HCT116 (cell line): ENCODE results near the gene OBSCN. TPM values are rescaled to one million over a fixed set of nuclear protein-coding genes. Genes with fewer than 3 reads are reported as not detected.

Experiments used
- ATAC-seq: fragments of 200-7000 bp; cut with Tn5 transposase; 2 replicates; pipeline ENCODE4 v1.9.1; 2020; ENCODE audit warnings: mild to moderate bottlenecking, moderate library complexity
- BruUV-seq: library from RNA; stranded (reverse); fragments of 400-500 nt; replicated peaks from 2 replicates; lab custom pipeline; 2021; lab: Mats Ljungman, UMichigan
- CTCF ChIA-PET: fragments of 300-600 bp; sonication (Branson Sonifier 250); formaldehyde crosslinking; loops from one replicate; lab custom pipeline; 2021; ENCODE audit warnings: antibody characterized with exemption; lab: Charles Lee
- POLR2A ChIA-PET: fragments of 300-600, 350-600 bp; sonication (Branson Sonifier 250); formaldehyde crosslinking; loops from one replicate; lab custom pipeline; 2021; ENCODE audit warnings: antibody characterized with exemption; lab: Charles Lee
- RAD21 ChIA-PET, 2 experiments: fragments of 300-600 bp; sonication (Branson Sonifier 250); formaldehyde crosslinking; loops; one replicate each; lab custom pipeline; 2023; ENCODE audit warnings: low total read pairs in 2 of 2; ENCODE audit not compliant: uncharacterized antibody in 2 of 2, unreplicated experiment in 2 of 2, low non-redundant PET in 1 of 2; lab: Charles Lee
- DNase-seq: peaks from one replicate; pipeline ENCODE4 v3.0.0-alpha.2; 2010; ENCODE audit warnings: low read depth, low spot score
- H2AFZ ChIP-seq: fragments of 200-600 bp; shearing (Covaris generic), sonication (generic); 2 replicates; pipeline ENCODE4 v1.6.1; 2017; ENCODE audit warnings: low read depth, mixed run types, mixed read lengths, antibody characterized with exemption, low read length; ENCODE audit not compliant: poor library complexity, severe bottlenecking
- H3K27ac ChIP-seq: 2 replicates; pipeline ENCODE4 v1.5.1; 2012; ENCODE audit warnings: low read depth, low read length
- H3K27me3 ChIP-seq: fragments of 200-600 bp; sonication (generic); 2 replicates; pipeline ENCODE4 v1.6.1; 2016; ENCODE audit warnings: mixed run types, low read length, mixed read lengths; ENCODE audit not compliant: insufficient read depth
- H3K36me3 ChIP-seq, 2 experiments: fragments of 200-500 bp in 1 of 2; fragments of 200-600 bp in 1 of 2; sonication (Bioruptor generic) in 1 of 2; sonication (generic) in 1 of 2; 2 replicates each; pipeline versions ENCODE4 v1.5.1 to v1.6.1; 2014 to 2016; ENCODE audit warnings: low read length in 2 of 2, inconsistent platforms in 1 of 2, mixed read lengths in 1 of 2, mixed run types in 1 of 2; ENCODE audit not compliant: insufficient read depth in 2 of 2, control insufficient read depth in 1 of 2
- H3K4me1 ChIP-seq, 2 experiments: fragments of 200-600 bp in 1 of 2; sonication (generic) in 1 of 2; 2 replicates each; pipeline versions ENCODE4 v1.5.1 to v1.6.1; 2012 to 2017; ENCODE audit warnings: low read length in 2 of 2, inconsistent platforms in 1 of 2, mild to moderate bottlenecking in 1 of 2, mixed read lengths in 1 of 2, mixed run types in 1 of 2, moderate library complexity in 1 of 2; ENCODE audit not compliant: insufficient read depth in 2 of 2, control insufficient read depth in 1 of 2
- H3K4me2 ChIP-seq: fragments of 200-600 bp; sonication (generic); 2 replicates; pipeline ENCODE4 v1.6.1; 2017; ENCODE audit warnings: mixed run types, low read length, mixed read lengths
- H3K4me3 ChIP-seq, 2 experiments: fragments of 200-600 bp in 1 of 2; sonication (generic) in 1 of 2; replicated peaks in 1 of 2; 2 replicates each; pipeline ENCODE4 v1.5.1; 2011 to 2016; ENCODE audit warnings: low read length in 2 of 2, control low read depth in 1 of 2, low read depth in 1 of 2, mild to moderate bottlenecking in 1 of 2, mixed read lengths in 1 of 2, mixed run types in 1 of 2
- H3K79me2 ChIP-seq: fragments of 200-600 bp; sonication (generic); 2 replicates; pipeline ENCODE4 v1.6.1; 2017; ENCODE audit warnings: mild to moderate bottlenecking, mixed run types, low read length, moderate library complexity, mixed read lengths; ENCODE audit not compliant: insufficient read depth
- H3K9ac ChIP-seq: fragments of 200-600 bp; sonication (generic); 2 replicates; pipeline ENCODE4 v1.6.1; 2016; ENCODE audit warnings: low read length, mixed read lengths
- H3K9me2 ChIP-seq: fragments of 200-600 bp; sonication (generic), shearing (Covaris generic); 2 replicates; pipeline ENCODE4 v1.6.1; 2017; ENCODE audit warnings: mixed run types, mild to moderate bottlenecking, moderate library complexity; ENCODE audit not compliant: insufficient read depth
- H3K9me3 ChIP-seq, 2 experiments: fragments of 200-500 bp in 1 of 2; fragments of 200-600 bp in 1 of 2; sonication (Bioruptor generic) in 1 of 2; sonication (generic) in 1 of 2; 2 replicates each; pipeline ENCODE4 v1.6.1; 2014 to 2017; ENCODE audit warnings: low read length in 2 of 2, mixed read lengths in 2 of 2, inconsistent platforms in 1 of 2, low read depth in 1 of 2, mild to moderate bottlenecking in 1 of 2, mixed run types in 1 of 2, moderate library complexity in 1 of 2; ENCODE audit not compliant: control insufficient read depth in 1 of 2, insufficient read depth in 1 of 2
- H4K20me1 ChIP-seq: fragments of 200-600 bp; sonication (generic), shearing (Covaris generic); 2 replicates; pipeline ENCODE4 v1.6.1; 2017; ENCODE audit warnings: mixed run types, mild to moderate bottlenecking, moderate library complexity; ENCODE audit not compliant: insufficient read depth
- CBX3 ChIP-seq: IDR thresholded peaks from 2 replicates; pipeline ENCODE4 v1.6.1; 2012; ENCODE audit warnings: low read depth
- CEBPB ChIP-seq: IDR thresholded peaks from 2 replicates; pipeline ENCODE4 v1.6.1; 2012; ENCODE audit warnings: low read depth
- EGR1 ChIP-seq: IDR thresholded peaks from 2 replicates; pipeline ENCODE4 v1.6.1; 2012; ENCODE audit warnings: low read depth
- EZH2phosphoT487 ChIP-seq: fragments of 200-600 bp; IDR thresholded peaks from 2 replicates; pipeline ENCODE4 v1.6.1; 2018; ENCODE audit warnings: antibody characterized with exemption, borderline replicate concordance
- FOSL1 ChIP-seq: IDR thresholded peaks from 2 replicates; pipeline ENCODE4 v1.6.1; 2012; ENCODE audit warnings: low read depth
- JUND ChIP-seq: IDR thresholded peaks from 2 replicates; pipeline ENCODE4 v1.6.1; 2012
- POLR2AphosphoS5 ChIP-seq: IDR thresholded peaks from 2 replicates; pipeline ENCODE4 v1.6.1; 2011; ENCODE audit warnings: mild to moderate bottlenecking, low read depth, low read length, moderate library complexity
- RAD21 ChIP-seq: IDR thresholded peaks from 2 replicates; pipeline ENCODE4 v1.6.1; 2012; ENCODE audit warnings: low read depth, mild to moderate bottlenecking
- SRF ChIP-seq: IDR thresholded peaks from 2 replicates; pipeline ENCODE4 v1.6.1; 2012; ENCODE audit warnings: low read depth
- TCF7L2 ChIP-seq: IDR thresholded peaks from 2 replicates; pipeline ENCODE4 v1.7.0; 2011; ENCODE audit warnings: borderline replicate concordance, inconsistent platforms; ENCODE audit not compliant: insufficient read depth, insufficient read length; ENCODE audit errors: extremely low read depth
- ZBTB33 ChIP-seq: IDR thresholded peaks from 2 replicates; pipeline ENCODE4 v1.6.1; 2011; ENCODE audit warnings: mild to moderate bottlenecking, low read length, moderate library complexity; ENCODE audit not compliant: insufficient replicate concordance; ENCODE audit errors: extremely low read depth
- ZFX ChIP-seq: fragments of 450-650 bp; IDR thresholded peaks from 2 replicates; pipeline ENCODE4 v1.6.1; 2017
- intact Hi-C: fragments of 100-400 bp; cut with micrococcal nuclease; formaldehyde crosslinking; loops from 2 replicates; pipeline ENCODE4 v1.10.0; 2022
- total RNA-seq: library from RNA; stranded (reverse); gene quantifications from one replicate; pipeline ENCODE4 v1.2.1, GENCODE V29; 2021; ENCODE audit not compliant: unreplicated experiment
- TF ChIP-seq, protein P1 (sequence below): IDR thresholded peaks from 2 replicates; pipeline ENCODE4 v1.6.1; 2012; ENCODE audit warnings: low read depth

Gene OBSCN
- total RNA-seq, 1 experiment from 2014 or later: 16.6 TPM

GRCh38 chr1:228405200-228405978, 197.5 kb downstream of the OBSCN start (continued):
- TF ChIP-seq, protein P1, sequence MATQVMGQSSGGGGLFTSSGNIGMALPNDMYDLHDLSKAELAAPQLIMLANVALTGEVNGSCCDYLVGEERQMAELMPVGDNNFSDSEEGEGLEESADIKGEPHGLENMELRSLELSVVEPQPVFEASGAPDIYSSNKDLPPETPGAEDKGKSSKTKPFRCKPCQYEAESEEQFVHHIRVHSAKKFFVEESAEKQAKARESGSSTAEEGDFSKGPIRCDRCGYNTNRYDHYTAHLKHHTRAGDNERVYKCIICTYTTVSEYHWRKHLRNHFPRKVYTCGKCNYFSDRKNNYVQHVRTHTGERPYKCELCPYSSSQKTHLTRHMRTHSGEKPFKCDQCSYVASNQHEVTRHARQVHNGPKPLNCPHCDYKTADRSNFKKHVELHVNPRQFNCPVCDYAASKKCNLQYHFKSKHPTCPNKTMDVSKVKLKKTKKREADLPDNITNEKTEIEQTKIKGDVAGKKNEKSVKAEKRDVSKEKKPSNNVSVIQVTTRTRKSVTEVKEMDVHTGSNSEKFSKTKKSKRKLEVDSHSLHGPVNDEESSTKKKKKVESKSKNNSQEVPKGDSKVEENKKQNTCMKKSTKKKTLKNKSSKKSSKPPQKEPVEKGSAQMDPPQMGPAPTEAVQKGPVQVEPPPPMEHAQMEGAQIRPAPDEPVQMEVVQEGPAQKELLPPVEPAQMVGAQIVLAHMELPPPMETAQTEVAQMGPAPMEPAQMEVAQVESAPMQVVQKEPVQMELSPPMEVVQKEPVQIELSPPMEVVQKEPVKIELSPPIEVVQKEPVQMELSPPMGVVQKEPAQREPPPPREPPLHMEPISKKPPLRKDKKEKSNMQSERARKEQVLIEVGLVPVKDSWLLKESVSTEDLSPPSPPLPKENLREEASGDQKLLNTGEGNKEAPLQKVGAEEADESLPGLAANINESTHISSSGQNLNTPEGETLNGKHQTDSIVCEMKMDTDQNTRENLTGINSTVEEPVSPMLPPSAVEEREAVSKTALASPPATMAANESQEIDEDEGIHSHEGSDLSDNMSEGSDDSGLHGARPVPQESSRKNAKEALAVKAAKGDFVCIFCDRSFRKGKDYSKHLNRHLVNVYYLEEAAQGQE: no peak
- TF ChIP-seq CBX3 (no peak), EGR1 (no peak), EZH2phosphoT487 (no peak), ZBTB33 (no peak), JUND (no peak), RAD21 (no peak), ZFX (no peak)

DNA sequence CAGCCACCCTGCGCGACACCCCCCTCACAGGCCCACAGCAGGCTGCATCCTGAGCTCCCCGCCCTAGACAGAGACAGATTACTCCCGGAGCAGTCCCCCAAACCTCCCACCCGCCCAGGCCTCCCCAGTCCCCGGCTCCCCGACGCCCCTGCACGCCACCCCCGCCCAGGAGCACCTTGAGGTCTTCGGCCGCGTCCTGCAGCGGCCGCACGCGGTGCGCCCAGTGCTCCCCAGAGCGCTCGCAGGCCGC, 198.1 kb downstream of the OBSCN start:
- BruUV-seq: no TSS peak
- Histone ChIP-seq H3K4me2 (peak overlapping the region; percentile 98), H3K27me3 (no peaks in the 10 kb centered on the region), H3K9me3 (no peaks in the 10 kb centered on the region), H3K27ac (peak overlapping the region; percentile 90), H3K9ac (peak overlapping the region; percentile 99), H4K20me1 (no peaks in the 10 kb centered on the region), H3K9me2 (no peaks in the 10 kb centered on the region), H3K4me3 (peak overlapping the region; percentile 82 to 98), H2AFZ (no peak overlapping the region), H3K4me1 (peaks cover 9 to 21% of the 10 kb centered on the region in 2 experiments), H3K36me3 (peaks cover 7 to 35% of the 10 kb centered on the region in 2 experiments; a peak in 3 of 4 replicates), H3K79me2 (peaks cover 56% of the 10 kb centered on the region)
- intact Hi-C loops: loop anchor here (2.0 kb wide), 1 partner anchor 51 kb away; a partner anchor contains a TSS
- RAD21 ChIA-PET: no interaction called here
- ATAC-seq (no peak), DNase-seq (no peak)
- TF ChIP-seq EZH2phosphoT487 (no peak), CEBPB (no peak), TCF7L2 (no peak), POLR2AphosphoS5 (no peak), FOSL1 (no peak), SRF (no peak), RAD21 (no peak)
- TF ChIP-seq, protein P1: no peak
- POLR2A ChIA-PET: interaction anchor here (2.1 kb wide), 1 partner anchor 51 kb away, joined by 8 read pairs; a partner anchor contains a TSS
- CTCF ChIA-PET: interaction anchor here (1.1 to 1.8 kb wide), 2 partner anchors 12 to 275 kb away, joined by 4 to 10 read pairs; no protein-coding TSS in a partner anchor
